ENCODE data around the gene PTPRF.

PTPRF gene

GRCh38 chr1:43584204-43584603, 53.5 kb downstream of the PTPRF start:
- Histone ChIP-seq H3K36me3 (no peaks in the 10 kb centered on the region), H3K9me3 (no peaks in the 10 kb centered on the region), H3K4me1 (no peaks in the 10 kb centered on the region), H3K27me3 (no peaks in the 10 kb centered on the region), H3K4me3 (ENCODE audit: low read depth, low read length) (no peak overlapping the region)
- TF ChIP-seq, protein P1, sequence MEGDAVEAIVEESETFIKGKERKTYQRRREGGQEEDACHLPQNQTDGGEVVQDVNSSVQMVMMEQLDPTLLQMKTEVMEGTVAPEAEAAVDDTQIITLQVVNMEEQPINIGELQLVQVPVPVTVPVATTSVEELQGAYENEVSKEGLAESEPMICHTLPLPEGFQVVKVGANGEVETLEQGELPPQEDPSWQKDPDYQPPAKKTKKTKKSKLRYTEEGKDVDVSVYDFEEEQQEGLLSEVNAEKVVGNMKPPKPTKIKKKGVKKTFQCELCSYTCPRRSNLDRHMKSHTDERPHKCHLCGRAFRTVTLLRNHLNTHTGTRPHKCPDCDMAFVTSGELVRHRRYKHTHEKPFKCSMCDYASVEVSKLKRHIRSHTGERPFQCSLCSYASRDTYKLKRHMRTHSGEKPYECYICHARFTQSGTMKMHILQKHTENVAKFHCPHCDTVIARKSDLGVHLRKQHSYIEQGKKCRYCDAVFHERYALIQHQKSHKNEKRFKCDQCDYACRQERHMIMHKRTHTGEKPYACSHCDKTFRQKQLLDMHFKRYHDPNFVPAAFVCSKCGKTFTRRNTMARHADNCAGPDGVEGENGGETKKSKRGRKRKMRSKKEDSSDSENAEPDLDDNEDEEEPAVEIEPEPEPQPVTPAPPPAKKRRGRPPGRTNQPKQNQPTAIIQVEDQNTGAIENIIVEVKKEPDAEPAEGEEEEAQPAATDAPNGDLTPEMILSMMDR (IDR thresholded peaks at IDR 0.05; ENCODE audit: low read depth, low read length), result no peak
- no peak for DNase-seq

DNA sequence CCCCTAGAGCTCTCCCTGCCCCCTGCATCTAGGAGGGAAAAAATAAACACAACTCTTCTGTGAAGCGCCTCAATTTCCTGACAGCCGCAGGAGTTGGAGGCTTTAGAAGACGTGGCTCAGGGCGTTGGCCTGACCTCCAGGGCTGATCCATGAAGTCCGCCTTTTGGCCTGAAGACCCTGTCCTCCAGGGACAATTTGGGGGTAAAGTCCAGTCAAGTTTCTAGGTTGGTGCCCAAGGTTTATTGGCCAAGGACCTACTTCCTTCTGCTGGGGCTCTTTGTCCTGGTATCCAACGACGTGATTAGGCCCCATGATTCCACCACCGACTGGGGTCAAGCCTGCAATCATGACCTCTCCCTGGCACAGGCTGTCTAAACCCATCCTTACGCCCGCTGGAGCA, 54.9 kb downstream of the PTPRF start:
- H3K27me3 ChIP-seq, result no peaks in the 10 kb centered on the region
- no peaks in the 10 kb centered on the region for H3K9me3 ChIP-seq
- TF ChIP-seq, protein P1 (IDR thresholded peaks at IDR 0.05; ENCODE audit: low read depth, low read length), result no peak
- H3K36me3 ChIP-seq, result no peaks in the 10 kb centered on the region
- no peak overlapping the region for H3K4me3 ChIP-seq (ENCODE audit: low read depth, low read length)
- DNase-seq, result no peak
- no peaks in the 10 kb centered on the region for H3K4me1 ChIP-seq

DNA sequence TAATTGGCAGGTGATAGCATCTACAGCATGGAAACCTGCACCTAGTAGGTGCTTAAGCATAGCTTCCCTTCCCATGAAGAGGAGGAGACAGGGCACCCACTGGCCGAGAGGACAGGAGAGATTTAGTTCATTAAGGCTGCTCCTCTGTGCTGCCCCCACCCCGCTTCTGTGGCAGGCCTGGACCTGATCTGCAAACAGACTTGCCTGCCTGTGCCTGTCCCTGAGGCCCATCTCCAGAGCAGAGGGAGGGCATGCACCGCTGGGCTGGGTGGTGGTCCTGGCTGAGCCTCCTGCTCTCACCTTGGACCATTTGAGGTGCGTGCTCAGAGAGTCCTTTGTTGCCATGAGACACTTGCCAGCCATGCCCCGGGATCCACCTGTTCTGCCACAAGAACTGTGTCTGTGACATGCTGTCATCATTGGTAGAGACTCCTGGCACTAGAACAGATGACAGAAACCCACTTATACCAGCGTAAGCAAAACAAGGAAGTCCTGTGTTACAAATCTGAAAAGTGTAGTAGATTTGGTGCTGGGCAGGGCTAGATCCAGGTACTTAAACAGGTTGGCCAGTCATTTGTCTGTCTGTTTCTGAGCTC, 55.6 kb downstream of the PTPRF start:
- TF ChIP-seq, protein P1 (IDR thresholded peaks at IDR 0.05; ENCODE audit: low read depth, low read length), result no peak
- no peak for DNase-seq
- Histone ChIP-seq H3K27me3 (no peaks in the 10 kb centered on the region), H3K4me3 (ENCODE audit: low read depth, low read length) (no peak overlapping the region), H3K9me3 (no peaks in the 10 kb centered on the region), H3K36me3 (no peaks in the 10 kb centered on the region), H3K4me1 (no peaks in the 10 kb centered on the region)

GRCh38 chr1:43587001-43587400, 56.3 kb downstream of the PTPRF start:
- no peak for DNase-seq
- no peaks in the 10 kb centered on the region for H3K9me3 ChIP-seq
- TF ChIP-seq, protein P1 (IDR thresholded peaks at IDR 0.05; ENCODE audit: low read depth, low read length), result no peak

DNA sequence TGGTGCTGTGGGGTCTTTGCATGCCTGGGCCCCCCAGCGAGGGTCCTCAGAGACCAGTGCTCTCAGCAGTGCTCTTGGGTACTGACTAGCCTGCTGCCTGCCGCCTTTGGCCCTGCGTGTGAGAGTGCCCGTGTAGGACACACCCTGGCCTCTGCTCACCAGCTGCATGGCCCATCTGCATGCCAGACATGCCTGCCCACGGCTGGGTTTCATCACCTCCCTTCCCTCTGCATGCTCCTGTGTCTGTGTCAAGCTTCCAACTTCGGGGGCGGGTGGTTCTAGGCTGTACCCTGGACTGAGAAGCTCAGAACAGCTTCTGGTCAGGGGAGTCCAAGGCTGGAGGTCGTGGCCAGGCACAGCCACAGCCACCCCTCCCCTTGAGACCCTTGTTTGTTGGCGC, 56.9 kb downstream of the PTPRF start:
- Histone ChIP-seq H3K27me3 (no peaks in the 10 kb centered on the region), H3K36me3 (no peaks in the 10 kb centered on the region), H3K9me3 (no peaks in the 10 kb centered on the region), H3K4me1 (no peaks in the 10 kb centered on the region), H3K4me3 (ENCODE audit: low read depth, low read length) (no peak overlapping the region)
- TF ChIP-seq, protein P1 (IDR thresholded peaks at IDR 0.05; ENCODE audit: low read depth, low read length), result no peak
- DNase-seq, result no peak

More at GRCh38 chr1:43587001-43587400, 56.3 kb downstream of the PTPRF start:
- Histone ChIP-seq H3K36me3 (no peaks in the 10 kb centered on the region), H3K4me1 (no peaks in the 10 kb centered on the region), H3K27me3 (no peaks in the 10 kb centered on the region), H3K4me3 (ENCODE audit: low read depth, low read length) (no peak overlapping the region)

DNA sequence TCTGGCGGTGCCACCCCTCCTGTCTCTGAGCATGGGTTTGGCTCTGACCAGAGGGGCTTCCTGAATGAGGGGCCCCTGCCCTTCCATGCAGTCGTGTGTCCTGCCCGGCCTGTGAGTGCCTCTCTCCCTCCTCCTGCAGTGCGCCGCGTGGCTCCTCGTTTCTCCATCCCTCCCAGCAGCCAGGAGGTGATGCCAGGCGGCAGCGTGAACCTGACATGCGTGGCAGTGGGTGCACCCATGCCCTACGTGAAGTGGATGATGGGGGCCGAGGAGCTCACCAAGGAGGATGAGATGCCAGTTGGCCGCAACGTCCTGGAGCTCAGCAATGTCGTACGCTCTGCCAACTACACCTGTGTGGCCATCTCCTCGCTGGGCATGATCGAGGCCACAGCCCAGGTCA, 57.9 kb downstream of the PTPRF start:
- H3K9me3 ChIP-seq, result no peaks in the 10 kb centered on the region
- H3K27me3 ChIP-seq, result no peaks in the 10 kb centered on the region
- H3K4me1 ChIP-seq, result no peaks in the 10 kb centered on the region
- DNase-seq, result no peak
- TF ChIP-seq, protein P1 (IDR thresholded peaks at IDR 0.05; ENCODE audit: low read depth, low read length), result no peak
- H3K4me3 ChIP-seq (ENCODE audit: low read depth, low read length), result no peak overlapping the region
- no peaks in the 10 kb centered on the region for H3K36me3 ChIP-seq

Data from BE2C (cell line).